HG03095 (cell line): ENCODE results near the gene CLDN7.

Experiments
- ATAC-seq: cut with Tn5 transposase; IDR thresholded peaks from one replicate; pipeline ENCODE4 v1.9.1; 2021; ENCODE audit warnings: moderate library complexity; ENCODE audit not compliant: unreplicated experiment

Gene CLDN7

GRCh38 chr17:7289256-7290032 lies 27.2 kb upstream of the CLDN7 start:
- ATAC-seq: no peak

- ATAC-seq: no peak
Observed at GRCh38 chr17:7285679-7286078, 23.4 kb upstream of the CLDN7 start.

DNA sequence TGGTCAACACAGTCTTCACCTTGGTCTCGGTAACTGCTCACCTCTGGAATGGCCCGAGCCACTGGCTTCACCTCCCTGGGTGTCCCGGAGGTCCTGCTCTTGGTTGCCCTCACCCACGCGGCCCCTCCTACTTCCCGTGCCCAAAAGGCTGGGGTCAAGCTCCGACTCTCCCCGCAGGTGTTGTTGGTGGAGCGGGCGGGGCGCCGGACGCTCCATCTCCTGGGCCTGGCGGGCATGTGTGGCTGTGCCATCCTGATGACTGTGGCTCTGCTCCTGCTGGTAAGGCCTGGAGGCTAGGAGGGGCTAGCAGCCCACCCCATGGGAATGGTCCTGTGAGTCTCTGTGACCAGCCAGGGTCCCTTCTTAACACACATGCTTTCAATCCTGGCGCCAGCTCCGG lies 22.6 kb upstream of the CLDN7 start:
- no peak for ATAC-seq

- no peak for ATAC-seq
Observed at GRCh38 chr17:7283471-7284216, 21.4 kb upstream of the CLDN7 start.

DNA sequence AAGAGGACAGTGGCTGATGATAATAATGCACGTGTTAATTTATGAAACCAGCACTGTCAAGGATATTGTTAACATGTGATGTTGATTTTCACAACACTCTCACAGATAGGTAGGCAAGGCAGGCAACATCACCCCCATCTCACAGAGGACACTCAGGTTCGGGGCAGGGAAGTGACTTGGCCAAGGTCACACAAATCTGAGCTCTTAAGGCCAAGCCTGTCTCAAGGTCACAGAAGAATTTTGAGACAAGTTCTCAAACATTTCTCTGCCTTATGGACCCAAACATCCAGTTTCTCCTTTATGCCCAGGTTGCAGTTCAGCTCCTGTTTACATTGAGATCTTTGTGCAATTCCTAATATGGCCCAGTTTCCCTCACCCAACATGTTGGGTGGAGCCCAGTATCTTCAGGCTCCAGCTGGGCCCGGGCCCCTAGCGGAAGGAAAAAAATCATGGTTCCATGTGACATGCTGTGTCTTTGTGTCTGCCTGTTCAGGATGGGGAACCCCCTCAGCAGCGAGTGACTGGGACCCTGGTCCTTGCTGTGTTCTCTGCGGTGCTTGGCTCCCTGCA lies 20.6 kb upstream of the CLDN7 start:
- ATAC-seq: no peak

DNA sequence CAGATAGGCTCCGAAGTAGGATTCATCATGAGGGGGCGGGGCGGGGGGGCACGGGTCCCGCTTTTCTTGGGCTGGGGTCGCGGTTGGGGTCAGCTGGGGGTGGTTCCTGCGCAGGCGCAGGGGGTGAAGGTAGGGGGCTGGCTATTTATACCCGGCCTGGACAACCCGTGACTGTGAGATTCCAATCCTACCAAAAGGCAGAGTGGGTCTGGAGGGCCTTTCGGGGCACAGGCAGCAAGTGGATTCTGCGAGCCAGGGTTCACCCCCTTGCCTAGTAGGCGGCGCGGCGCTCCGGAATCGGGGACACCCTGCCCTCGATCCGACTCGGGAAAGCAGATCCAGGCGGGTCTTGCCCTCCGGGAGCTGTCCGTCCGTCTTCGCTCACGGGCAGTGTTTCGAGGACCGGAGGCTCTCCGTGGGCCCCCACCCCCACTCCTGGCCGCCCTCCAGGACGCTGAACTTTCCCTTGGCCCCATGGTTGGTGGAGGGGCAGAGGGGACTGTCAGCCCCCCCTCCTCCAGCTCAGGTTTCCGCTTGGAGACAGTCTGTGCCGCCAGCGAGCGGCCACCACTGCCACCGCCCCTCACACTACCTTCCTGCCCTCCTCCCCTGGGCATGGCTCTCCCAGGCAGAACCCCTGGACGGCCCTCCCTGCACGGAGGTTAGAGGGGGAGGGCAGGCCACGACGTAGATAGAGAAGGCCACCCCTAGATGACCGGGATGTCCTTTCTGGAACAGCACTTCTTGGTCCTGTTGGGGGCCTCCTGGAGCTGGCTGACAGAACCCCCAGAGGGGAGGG lies 19.9 kb upstream of the CLDN7 start:
- no peak for ATAC-seq

DNA sequence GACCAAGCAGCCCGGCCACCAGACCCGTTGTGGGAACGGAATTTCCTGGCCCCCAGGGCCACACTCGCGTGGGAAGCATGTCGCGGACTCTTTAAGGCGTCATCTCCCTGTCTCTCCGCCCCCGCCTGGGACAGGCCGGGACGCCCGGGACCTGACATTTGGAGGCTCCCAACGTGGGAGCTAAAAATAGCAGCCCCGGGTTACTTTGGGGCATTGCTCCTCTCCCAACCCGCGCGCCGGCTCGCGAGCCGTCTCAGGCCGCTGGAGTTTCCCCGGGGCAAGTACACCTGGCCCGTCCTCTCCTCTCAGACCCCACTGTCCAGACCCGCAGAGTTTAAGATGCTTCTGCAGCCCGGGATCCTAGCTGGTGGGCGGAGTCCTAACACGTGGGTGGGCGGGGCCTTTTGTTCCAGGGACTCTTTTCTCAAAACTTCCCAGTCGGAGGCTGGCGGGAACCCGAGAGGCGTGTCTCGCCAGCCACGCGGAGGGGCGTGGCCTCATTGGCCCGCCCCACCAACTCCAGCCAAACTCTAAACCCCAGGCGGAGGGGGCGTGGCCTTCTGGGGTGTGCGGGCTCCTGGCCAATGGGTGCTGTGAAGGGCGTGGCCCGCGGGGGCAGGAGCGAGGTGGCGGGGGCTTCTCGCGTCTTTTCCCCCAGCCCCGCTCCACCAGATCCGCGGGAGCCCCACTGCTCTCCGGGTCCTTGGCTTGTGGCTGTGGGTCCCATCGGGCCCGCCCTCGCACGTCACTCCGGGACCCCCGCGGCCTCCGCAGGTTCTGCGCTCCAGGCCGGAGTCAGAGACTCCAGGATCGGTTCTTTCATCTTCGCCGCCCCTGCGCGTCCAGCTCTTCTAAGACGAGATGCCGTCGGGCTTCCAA lies 19.0 kb upstream of the CLDN7 start, which contains the start of gene SLC2A4:
SLC2A4 (plus strand) TSS at position 645 of the 879 bp plus-strand sequence; CDS start at position 862, 217 bp downstream.
- ATAC-seq: no peak

DNA sequence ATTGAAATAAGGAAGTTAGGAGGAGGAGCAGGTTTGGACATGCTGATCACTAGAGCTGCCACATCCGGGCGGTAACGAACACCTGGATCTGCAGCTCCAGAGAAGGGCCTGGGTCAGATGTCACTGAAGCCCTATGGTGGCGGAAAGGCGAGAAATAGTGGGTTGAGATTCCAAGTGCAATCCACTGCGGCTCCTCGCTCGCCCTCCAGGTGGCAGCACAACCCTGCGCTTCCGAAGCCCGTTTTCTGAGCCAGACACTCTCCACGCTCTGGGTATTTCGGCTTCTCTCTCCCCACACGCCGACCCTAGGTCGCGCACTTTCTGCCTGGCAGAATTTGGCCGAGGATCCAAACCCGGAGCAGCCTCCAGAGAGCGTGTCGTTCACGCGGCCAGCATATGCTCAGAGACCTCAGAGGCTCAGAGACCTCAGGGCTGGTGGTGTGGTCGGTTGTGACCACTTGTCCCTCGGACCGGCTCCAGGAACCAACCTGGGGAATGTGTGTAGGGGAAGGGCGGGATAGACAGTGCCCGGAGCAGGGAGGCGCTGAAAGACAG lies 18.3 kb upstream of the CLDN7 start:
- peak; percentile 63 for ATAC-seq

DNA sequence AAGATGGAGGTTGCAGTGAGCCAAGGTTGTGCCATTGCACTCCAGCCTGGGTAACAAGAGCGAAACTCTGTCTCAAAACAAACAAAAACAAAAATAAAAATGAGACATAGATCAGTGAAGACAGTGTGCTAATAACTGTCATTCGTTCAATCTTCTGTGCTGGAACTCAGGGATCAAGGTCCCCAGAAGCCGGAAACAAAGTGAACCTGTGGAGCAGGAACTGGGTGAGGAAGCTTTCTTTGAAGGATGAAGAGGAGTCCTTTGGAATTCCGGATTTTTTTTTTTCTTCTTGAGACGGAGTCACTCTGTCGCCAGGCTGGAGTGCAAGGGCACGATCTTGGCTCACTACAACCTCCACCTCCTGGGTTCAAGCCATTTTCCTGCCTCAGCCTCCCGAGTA lies 17.2 kb upstream of the CLDN7 start:
- ATAC-seq: no peak

GRCh38 chr17:7266784-7267183 lies 4.5 kb upstream of the CLDN7 start:
- no peak for ATAC-seq

DNA sequence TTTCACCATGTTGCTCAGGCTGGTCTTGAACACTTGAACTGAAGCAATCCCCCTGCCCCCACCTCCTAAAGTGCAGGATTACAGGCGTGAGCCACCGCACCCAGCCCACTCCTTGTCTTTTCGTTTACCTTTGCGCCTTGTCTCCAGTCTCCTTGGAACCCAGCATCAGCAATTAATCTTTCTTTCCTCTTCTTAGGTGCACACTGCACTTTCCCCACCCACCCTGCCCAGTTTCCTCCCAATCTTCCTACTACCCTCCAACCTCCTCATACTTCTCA lies 1.5 kb upstream of the CLDN7 start:
- no peak for ATAC-seq

GRCh38 chr17:7262935-7263800 lies 890 bp upstream of the CLDN7 start:
- ATAC-seq: no peak

DNA sequence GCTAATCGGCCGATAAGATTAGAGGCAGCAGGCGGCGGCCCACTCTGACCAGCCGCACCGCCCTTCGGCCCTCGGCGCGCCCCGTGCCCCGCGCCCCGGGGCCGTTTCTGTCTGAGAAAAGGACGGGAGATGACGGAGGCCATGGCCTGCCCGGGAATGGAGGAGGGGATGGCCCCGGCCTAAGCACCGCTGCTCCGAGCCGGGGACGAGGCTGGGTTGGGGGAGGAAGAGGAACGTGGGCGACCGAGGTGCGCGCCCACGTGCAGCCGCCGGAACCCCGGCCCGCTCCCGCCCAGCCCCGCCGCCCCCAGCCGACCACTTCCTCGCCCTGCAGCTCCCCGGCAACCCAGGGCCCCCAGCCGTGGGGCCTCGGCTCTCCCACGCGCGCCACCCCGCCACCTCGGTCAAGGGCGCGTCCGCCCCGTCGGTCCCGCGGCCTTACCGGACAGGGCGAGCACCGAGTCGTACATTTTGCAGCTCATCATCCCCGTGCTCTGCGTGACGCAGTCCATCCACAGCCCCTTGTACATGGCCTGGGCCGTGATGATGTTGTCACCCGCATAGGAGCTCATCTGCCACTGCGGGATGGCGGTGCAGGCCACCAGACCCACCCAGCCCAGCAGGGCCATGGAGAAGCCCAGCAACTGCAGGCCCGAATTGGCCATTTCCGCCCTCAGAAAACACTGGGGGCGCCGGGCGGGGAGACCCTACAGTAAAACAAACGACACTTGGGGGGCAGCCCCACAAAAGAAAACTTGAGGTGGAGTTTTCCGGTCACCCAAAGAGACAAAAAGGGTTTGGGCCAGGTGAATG lies 693 bp downstream of the CLDN7 start:
- ATAC-seq: no peak

DNA sequence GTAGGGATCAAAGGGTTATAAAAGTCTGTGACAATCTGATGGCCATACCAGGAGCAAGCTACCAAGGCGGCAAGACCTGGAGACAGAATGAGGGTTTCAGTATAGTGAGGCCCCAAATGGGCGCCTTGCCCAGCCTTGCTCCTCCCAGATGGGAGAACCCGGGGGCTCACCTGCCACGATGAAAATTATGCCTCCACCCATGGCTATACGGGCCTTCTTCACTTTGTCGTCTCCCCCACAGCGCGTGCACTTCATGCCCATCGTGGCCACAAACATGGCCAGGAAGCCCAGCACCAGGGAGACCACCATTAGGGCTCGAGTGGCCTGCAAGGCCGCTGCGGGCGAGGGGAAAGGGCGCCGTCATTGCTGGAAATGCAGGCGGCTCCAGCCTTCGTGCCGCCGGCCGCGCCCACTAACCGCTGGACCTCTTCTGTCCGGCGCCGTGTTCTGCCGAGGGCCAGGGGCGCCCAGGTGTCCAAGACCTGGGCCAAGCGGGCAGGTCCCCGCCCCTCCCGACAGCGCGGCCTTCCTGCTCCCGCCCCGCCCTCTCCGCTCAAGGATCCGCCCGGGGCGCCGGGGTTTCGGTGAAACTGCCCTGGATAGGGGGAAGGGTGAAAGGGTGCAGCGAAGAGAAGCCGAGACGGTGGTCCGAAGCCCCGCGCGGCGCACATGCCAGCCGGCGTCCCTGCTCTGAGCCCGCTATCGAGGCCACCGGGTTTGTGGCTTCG lies 1.5 kb downstream of the CLDN7 start:
- no peak for ATAC-seq

- no peak for ATAC-seq
Observed at GRCh38 chr17:7260151-7260550, 2.1 kb downstream of the CLDN7 start.

DNA sequence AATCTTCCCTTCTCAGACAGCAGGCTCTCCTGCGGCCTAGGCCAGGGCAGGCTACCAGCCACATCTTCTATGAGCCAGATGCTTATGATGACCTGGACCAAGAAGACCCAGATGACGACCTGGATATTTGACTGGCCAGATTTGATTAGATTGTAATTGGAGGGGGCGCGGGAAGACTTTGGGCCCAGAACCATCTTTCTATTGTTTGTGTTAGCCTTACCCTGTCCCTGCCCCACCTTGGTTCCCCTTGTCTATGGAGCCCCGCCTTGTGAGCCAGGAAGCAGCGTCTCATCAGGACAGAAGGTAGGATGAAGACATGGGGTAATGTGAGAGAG lies 2.8 kb downstream of the CLDN7 start:
- ATAC-seq: no peak

DNA sequence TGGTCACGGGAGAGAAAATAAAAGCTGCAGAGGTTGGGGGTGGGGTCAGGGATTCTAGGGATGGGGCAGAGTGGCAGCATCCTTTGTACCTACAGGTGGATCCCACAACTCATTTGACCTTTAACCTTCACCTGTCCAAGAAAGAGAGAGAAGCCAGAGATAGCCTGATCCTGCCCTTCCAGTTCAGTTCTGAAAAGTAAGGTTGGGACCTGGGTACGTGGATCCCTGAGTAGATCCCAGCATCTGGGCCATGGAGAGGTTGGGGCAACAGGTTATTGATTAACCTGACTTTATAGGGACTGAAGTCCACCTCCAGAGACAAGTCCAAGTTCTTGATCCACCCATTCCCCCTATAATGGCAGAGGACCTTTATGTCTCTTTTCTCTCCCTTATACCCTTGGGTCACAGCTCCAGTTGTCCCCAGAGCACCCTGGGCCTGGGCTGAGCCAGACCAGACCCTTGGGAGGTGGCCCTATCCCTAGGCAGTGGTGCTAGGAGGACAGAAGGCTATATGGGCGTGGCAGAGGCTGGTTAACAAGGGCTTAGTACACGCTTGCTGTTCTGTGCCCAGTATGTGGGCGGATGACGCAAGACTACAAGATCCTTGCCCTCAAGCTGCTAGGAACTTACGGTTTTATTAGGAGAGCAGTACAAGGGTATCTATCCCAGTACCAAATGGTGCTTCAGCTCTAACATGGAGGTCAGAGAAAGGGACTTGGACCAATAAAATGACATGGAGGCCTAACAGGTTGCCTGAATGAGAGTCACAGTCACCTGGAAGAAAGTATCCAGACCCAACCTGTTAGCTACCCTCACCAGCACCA lies 3.3 kb downstream of the CLDN7 start:
- ATAC-seq: no peak
